ENCODE measurements around the gene MOB3A. TPM values are rescaled to one million over a fixed set of nuclear protein-coding genes. Genes with fewer than 3 reads are reported as not detected.
"Not testable (repeated sequence)": the region's sequence is repeated elsewhere in the genome, so short reads cannot be mapped to it uniquely, and the experiment has no call there.

The MOB3A gene
- total RNA-seq, 1 donor from 2014 or later: 40.0 TPM

GRCh38 chr19:2132191-2132590, 36.1 kb upstream of the MOB3A start:
- Mint-ChIP-seq H3K9me3 (no peaks in the 10 kb centered on the region), H3K4me3 (no peak overlapping the region), H3K36me3 (ENCODE audit: low read depth) (peaks cover 6% of the 10 kb centered on the region), H3K4me1 (no peaks in the 10 kb centered on the region), H3K27ac (ENCODE audit: unreplicated experiment) (no peak overlapping the region), H3K27me3 (ENCODE audit: low read depth) (no peaks in the 10 kb centered on the region)
- no peak for TF ChIP-seq CTCF (conservative IDR thresholded peaks at IDR 0.05)
- no peak for DNase-seq (ENCODE audit: low read depth, low spot score)

DNA sequence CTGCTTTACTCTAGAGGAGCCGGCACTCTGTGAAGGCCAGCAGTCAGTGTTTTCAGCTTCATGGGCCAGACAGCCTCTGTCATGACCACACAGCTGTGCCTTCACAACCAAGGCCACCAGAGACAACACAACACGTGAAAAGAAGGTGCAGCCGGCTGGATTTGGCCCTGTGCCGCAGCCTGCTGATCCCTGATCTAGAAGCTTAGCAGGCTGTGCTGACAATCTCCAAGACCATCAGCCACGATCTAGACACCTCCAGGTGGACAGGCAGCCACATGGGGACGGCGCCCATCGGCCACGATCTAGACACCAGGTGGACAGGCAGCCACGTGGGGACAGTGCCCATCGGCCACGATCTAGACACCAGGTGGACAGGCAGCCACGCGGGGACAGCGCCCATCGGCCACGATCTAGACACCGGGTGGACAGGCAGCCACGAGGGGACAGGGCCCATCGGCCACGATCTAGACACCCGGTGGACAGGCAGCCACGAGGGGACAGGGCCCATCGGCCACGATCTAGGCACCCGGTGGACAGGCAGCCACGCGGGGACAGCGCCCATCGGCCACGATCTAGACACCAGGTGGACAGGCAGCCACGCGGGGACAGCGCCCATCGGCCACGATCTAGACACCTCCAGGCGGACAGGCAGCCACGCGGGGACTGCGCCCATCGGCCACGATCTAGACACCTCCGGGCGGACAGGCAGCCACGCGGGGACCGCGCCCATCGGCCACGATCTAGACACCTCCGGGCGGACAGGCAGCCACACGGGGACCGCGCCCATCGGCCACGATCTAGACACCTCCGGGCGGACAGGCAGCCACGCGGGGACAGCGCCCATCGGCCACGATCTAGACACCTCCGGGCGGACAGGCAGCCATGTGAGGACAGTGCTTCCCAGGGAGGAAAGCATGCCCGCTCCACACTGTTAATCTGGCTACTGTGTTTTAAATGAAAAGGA, 35.2 kb upstream of the MOB3A start:
- H3K27me3 Mint-ChIP-seq (ENCODE audit: low read depth); H3K27ac Mint-ChIP-seq (ENCODE audit: unreplicated experiment); H3K36me3 Mint-ChIP-seq (ENCODE audit: low read depth); DNase-seq (ENCODE audit: low read depth, low spot score); H3K9me3 Mint-ChIP-seq; H3K4me3 Mint-ChIP-seq; H3K4me1 Mint-ChIP-seq: not testable (repeated sequence)

- no peak overlapping the region for H3K4me3 Mint-ChIP-seq
- H3K27ac Mint-ChIP-seq (ENCODE audit: unreplicated experiment): no peak overlapping the region
- H3K9me3 Mint-ChIP-seq: no peaks in the 10 kb centered on the region
- DNase-seq (ENCODE audit: low read depth, low spot score): no peak
- no peaks in the 10 kb centered on the region for H3K27me3 Mint-ChIP-seq (ENCODE audit: low read depth)
- H3K36me3 Mint-ChIP-seq (ENCODE audit: low read depth): peaks cover 3% of the 10 kb centered on the region
- no peaks in the 10 kb centered on the region for H3K4me1 Mint-ChIP-seq
- TF ChIP-seq CTCF (conservative IDR thresholded peaks at IDR 0.05): no peak
These were observed 34.0 kb upstream of the MOB3A start for GRCh38 chr19:2129892-2130770.

DNA sequence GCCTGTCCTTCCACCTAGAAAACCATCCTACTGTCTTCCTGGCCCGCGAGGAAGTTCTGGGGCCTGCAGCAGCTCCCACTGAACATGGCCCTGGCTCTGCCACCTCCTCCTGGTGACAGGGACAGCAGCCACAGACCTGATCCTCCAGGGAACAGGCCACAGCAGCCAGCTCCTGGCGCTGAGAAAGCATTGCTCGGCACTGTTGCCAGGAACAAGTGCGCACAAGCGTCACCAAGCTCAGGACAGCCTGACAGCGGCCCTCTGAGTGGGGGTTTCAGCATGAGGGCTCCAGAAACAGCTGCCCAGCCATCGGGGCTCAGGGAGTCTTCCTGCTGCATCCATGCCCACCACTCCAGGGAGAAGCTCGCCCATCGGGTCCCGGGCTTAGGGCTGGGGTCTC, 33.4 kb upstream of the MOB3A start:
- no peaks in the 10 kb centered on the region for H3K9me3 Mint-ChIP-seq
- no peak overlapping the region for H3K4me3 Mint-ChIP-seq
- DNase-seq (ENCODE audit: low read depth, low spot score): no peak
- no peaks in the 10 kb centered on the region for H3K4me1 Mint-ChIP-seq
- no peak for TF ChIP-seq CTCF (conservative IDR thresholded peaks at IDR 0.05)
- H3K27me3 Mint-ChIP-seq (ENCODE audit: low read depth): no peaks in the 10 kb centered on the region
- peaks cover 3% of the 10 kb centered on the region for H3K36me3 Mint-ChIP-seq (ENCODE audit: low read depth)
- H3K27ac Mint-ChIP-seq (ENCODE audit: unreplicated experiment): no peak overlapping the region

GRCh38 chr19:2129022-2129421, 32.9 kb upstream of the MOB3A start:
- no peaks in the 10 kb centered on the region for H3K27me3 Mint-ChIP-seq (ENCODE audit: low read depth)
- H3K4me3 Mint-ChIP-seq: no peak overlapping the region
- no peaks in the 10 kb centered on the region for H3K4me1 Mint-ChIP-seq
- DNase-seq (ENCODE audit: low read depth, low spot score): no peak
- TF ChIP-seq CTCF (conservative IDR thresholded peaks at IDR 0.05): no peak
- peaks cover 3% of the 10 kb centered on the region for H3K36me3 Mint-ChIP-seq (ENCODE audit: low read depth)
- no peak overlapping the region for H3K27ac Mint-ChIP-seq (ENCODE audit: unreplicated experiment)
- no peaks in the 10 kb centered on the region for H3K9me3 Mint-ChIP-seq

- H3K27me3 Mint-ChIP-seq (ENCODE audit: low read depth); H3K4me1 Mint-ChIP-seq; H3K36me3 Mint-ChIP-seq (ENCODE audit: low read depth): not testable (repeated sequence)
These were observed 32.1 kb upstream of the MOB3A start for GRCh38 chr19:2128252-2128651.

More at GRCh38 chr19:2128252-2128651, 32.1 kb upstream of the MOB3A start:
- H3K4me3 Mint-ChIP-seq; H3K27ac Mint-ChIP-seq (ENCODE audit: unreplicated experiment); H3K9me3 Mint-ChIP-seq; DNase-seq (ENCODE audit: low read depth, low spot score): not testable (repeated sequence)

Data from neural crest cell (in vitro differentiated cells).